ENCODE results near the gene DPYD.

Gene DPYD

GRCh38 chr1:97841338-97841737 lies 79.5 kb downstream of the DPYD start:
- no peak overlapping the region for H3K4me3 ChIP-seq (ENCODE audit: insufficient read length, low read depth)
- H3K4me1 ChIP-seq (ENCODE audit: insufficient read depth, insufficient read length) = no peaks in the 10 kb centered on the region
- H3K27me3 ChIP-seq (ENCODE audit: insufficient read depth, insufficient read length) = no peaks in the 10 kb centered on the region
- no peak overlapping the region for H3K9ac ChIP-seq (ENCODE audit: insufficient read length, low read depth)
- no peak for TF ChIP-seq YY1 (IDR thresholded peaks at IDR 0.05; ENCODE audit: insufficient read depth, insufficient read length)
- no peak for TF ChIP-seq ZNF274 (IDR thresholded peaks at IDR 0.05; ENCODE audit: low read depth, low read length)
- TF ChIP-seq SUZ12 (IDR thresholded peaks at IDR 0.05; ENCODE audit: extremely low read depth, insufficient read depth, insufficient read length) = no peak
- no peak for DNase-seq (ENCODE audit: low read depth, low spot score)
- H3K9me3 ChIP-seq (ENCODE audit: insufficient read depth, low read length) = peaks cover 14% of the 10 kb centered on the region; the same call in 1 of the 2 replicates
- H3K36me3 ChIP-seq (ENCODE audit: insufficient read depth, insufficient read length, low read length) = no peaks in the 10 kb centered on the region

DNA sequence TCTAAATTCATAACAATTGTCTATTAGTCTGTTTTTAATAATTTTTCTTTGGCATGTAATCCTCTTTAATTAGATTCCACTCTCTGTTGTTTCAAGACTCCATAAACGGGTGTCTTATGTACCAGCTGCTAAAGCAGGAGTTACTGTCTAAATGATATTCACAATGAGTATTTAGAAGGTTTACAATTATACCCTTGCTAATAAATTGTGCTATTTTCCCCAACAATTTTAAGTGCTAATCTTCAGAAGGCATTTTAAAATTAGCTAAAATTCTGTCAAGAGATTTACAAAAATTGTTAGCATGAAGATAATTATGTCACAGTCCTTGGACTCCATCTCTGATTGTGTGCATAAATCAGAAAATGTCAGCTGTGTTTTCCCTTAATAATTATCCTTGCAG lies 83.7 kb downstream of the DPYD start:
- H3K4me3 ChIP-seq (ENCODE audit: insufficient read length, low read depth) = no peak overlapping the region
- H3K36me3 ChIP-seq (ENCODE audit: insufficient read depth, insufficient read length, low read length) = no peaks in the 10 kb centered on the region
- no peak overlapping the region for H3K9ac ChIP-seq (ENCODE audit: insufficient read length, low read depth)
- TF ChIP-seq SUZ12 (IDR thresholded peaks at IDR 0.05; ENCODE audit: extremely low read depth, insufficient read depth, insufficient read length) (no peak), ZNF274 (IDR thresholded peaks at IDR 0.05; ENCODE audit: low read depth, low read length) (no peak), YY1 (IDR thresholded peaks at IDR 0.05; ENCODE audit: insufficient read depth, insufficient read length) (no peak)
- H3K27me3 ChIP-seq (ENCODE audit: insufficient read depth, insufficient read length) = no peaks in the 10 kb centered on the region
- H3K4me1 ChIP-seq (ENCODE audit: insufficient read depth, insufficient read length) = no peaks in the 10 kb centered on the region
- H3K9me3 ChIP-seq (ENCODE audit: insufficient read depth, low read length) = no peaks in the 10 kb centered on the region
- no peak for DNase-seq (ENCODE audit: low read depth, low spot score)

DNA sequence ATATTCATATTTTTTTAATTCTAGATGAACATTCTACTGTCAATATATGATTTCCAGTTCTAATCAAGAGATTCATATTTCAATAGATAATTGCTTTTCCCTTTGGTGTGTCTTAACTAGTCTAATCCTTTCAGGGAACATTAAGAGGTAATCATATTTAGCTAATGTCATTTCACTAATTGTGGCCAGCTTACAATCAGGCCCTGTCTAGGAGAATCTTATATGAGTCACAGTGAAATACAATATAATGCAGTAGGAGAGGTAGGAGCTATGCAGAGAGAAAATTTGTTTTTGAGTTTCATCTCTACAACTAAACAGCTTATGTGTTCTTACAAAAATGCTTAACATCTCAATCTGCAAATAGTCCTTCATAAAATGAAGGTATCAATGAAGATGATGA lies 85.9 kb downstream of the DPYD start:
- no peak for DNase-seq (ENCODE audit: low read depth, low spot score)
- Histone ChIP-seq H3K9me3 (ENCODE audit: insufficient read depth, low read length) (no peaks in the 10 kb centered on the region), H3K4me1 (ENCODE audit: insufficient read depth, insufficient read length) (no peaks in the 10 kb centered on the region), H3K36me3 (ENCODE audit: insufficient read depth, insufficient read length, low read length) (no peaks in the 10 kb centered on the region), H3K9ac (ENCODE audit: insufficient read length, low read depth) (no peak overlapping the region), H3K27me3 (ENCODE audit: insufficient read depth, insufficient read length) (no peaks in the 10 kb centered on the region), H3K4me3 (ENCODE audit: insufficient read length, low read depth) (no peak overlapping the region)
- TF ChIP-seq ZNF274 (IDR thresholded peaks at IDR 0.05; ENCODE audit: low read depth, low read length) (no peak), YY1 (IDR thresholded peaks at IDR 0.05; ENCODE audit: insufficient read depth, insufficient read length) (no peak), SUZ12 (IDR thresholded peaks at IDR 0.05; ENCODE audit: extremely low read depth, insufficient read depth, insufficient read length) (no peak)

DNA sequence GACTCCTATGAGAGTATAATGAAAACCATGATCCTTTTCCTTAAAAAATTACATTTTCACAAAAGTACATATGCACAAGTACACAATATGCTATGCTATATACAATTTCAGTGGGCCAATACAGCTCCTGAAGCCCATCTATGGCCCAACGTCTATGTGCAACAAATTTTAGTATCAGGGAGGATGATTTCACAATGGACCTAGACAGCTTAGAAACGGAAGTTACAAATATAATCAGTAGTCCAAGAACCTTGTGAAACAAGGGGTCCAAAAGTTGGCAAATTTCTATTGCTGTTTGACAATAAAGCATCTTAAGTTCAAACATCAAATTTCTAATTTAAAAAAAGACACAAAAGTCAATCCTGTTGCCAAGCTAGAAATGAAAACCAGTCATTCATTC lies 87.0 kb downstream of the DPYD start:
- no peak for TF ChIP-seq ZNF274 (IDR thresholded peaks at IDR 0.05; ENCODE audit: low read depth, low read length)
- TF ChIP-seq SUZ12 (IDR thresholded peaks at IDR 0.05; ENCODE audit: extremely low read depth, insufficient read depth, insufficient read length) = no peak
- TF ChIP-seq YY1 (IDR thresholded peaks at IDR 0.05; ENCODE audit: insufficient read depth, insufficient read length) = no peak
- no peaks in the 10 kb centered on the region for H3K4me1 ChIP-seq (ENCODE audit: insufficient read depth, insufficient read length)
- no peaks in the 10 kb centered on the region for H3K27me3 ChIP-seq (ENCODE audit: insufficient read depth, insufficient read length)
- no peaks in the 10 kb centered on the region for H3K36me3 ChIP-seq (ENCODE audit: insufficient read depth, insufficient read length, low read length)
- H3K9me3 ChIP-seq (ENCODE audit: insufficient read depth, low read length) = no peaks in the 10 kb centered on the region
- H3K4me3 ChIP-seq (ENCODE audit: insufficient read length, low read depth) = no peak overlapping the region
- no peak overlapping the region for H3K9ac ChIP-seq (ENCODE audit: insufficient read length, low read depth)
- no peak for DNase-seq (ENCODE audit: low read depth, low spot score)

GRCh38 chr1:97832481-97832880 lies 88.4 kb downstream of the DPYD start:
- H3K4me1 ChIP-seq (ENCODE audit: insufficient read depth, insufficient read length) = no peaks in the 10 kb centered on the region
- no peaks in the 10 kb centered on the region for H3K27me3 ChIP-seq (ENCODE audit: insufficient read depth, insufficient read length)
- H3K36me3 ChIP-seq (ENCODE audit: insufficient read depth, insufficient read length, low read length) = no peaks in the 10 kb centered on the region
- no peak for DNase-seq (ENCODE audit: low read depth, low spot score)
- H3K9ac ChIP-seq (ENCODE audit: insufficient read length, low read depth) = no peak overlapping the region
- no peaks in the 10 kb centered on the region for H3K9me3 ChIP-seq (ENCODE audit: insufficient read depth, low read length)
- no peak overlapping the region for H3K4me3 ChIP-seq (ENCODE audit: insufficient read length, low read depth)
- TF ChIP-seq YY1 (IDR thresholded peaks at IDR 0.05; ENCODE audit: insufficient read depth, insufficient read length) (no peak), SUZ12 (IDR thresholded peaks at IDR 0.05; ENCODE audit: extremely low read depth, insufficient read depth, insufficient read length) (no peak), ZNF274 (IDR thresholded peaks at IDR 0.05; ENCODE audit: low read depth, low read length) (no peak)

GRCh38 chr1:97827887-97828286 lies 92.9 kb downstream of the DPYD start:
- H3K4me3 ChIP-seq (ENCODE audit: insufficient read length, low read depth) = no peak overlapping the region
- H3K27me3 ChIP-seq (ENCODE audit: insufficient read depth, insufficient read length) = no peaks in the 10 kb centered on the region
- DNase-seq (ENCODE audit: low read depth, low spot score) = no peak
- no peaks in the 10 kb centered on the region for H3K9me3 ChIP-seq (ENCODE audit: insufficient read depth, low read length)
- no peaks in the 10 kb centered on the region for H3K36me3 ChIP-seq (ENCODE audit: insufficient read depth, insufficient read length, low read length)
- no peak for TF ChIP-seq ZNF274 (IDR thresholded peaks at IDR 0.05; ENCODE audit: low read depth, low read length)
- TF ChIP-seq SUZ12 (IDR thresholded peaks at IDR 0.05; ENCODE audit: extremely low read depth, insufficient read depth, insufficient read length) = no peak
- TF ChIP-seq YY1 (IDR thresholded peaks at IDR 0.05; ENCODE audit: insufficient read depth, insufficient read length) = no peak
- no peaks in the 10 kb centered on the region for H3K4me1 ChIP-seq (ENCODE audit: insufficient read depth, insufficient read length)
- H3K9ac ChIP-seq (ENCODE audit: insufficient read length, low read depth) = no peak overlapping the region

DNA sequence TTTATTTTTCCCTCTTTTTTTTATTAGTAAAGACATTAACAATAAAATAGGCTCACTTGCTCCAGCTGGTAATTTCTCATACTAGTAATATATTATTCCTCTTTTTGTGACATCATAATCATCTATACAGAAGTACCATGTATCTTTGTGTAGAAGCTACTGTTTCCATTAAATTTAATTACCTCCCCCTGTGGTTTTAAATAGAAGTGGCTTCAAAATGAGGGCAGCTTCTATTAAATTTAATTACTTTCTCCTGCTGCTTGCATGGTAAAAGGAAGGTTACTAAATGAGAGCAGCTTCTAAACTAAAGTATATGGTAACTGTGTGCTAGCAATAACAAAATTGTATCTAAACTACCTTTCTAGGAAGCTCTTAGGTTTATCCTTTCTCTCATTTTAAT lies 94.0 kb downstream of the DPYD start:
- Histone ChIP-seq H3K36me3 (ENCODE audit: insufficient read depth, insufficient read length, low read length) (no peaks in the 10 kb centered on the region), H3K9ac (ENCODE audit: insufficient read length, low read depth) (no peak overlapping the region), H3K4me3 (ENCODE audit: insufficient read length, low read depth) (no peak overlapping the region), H3K9me3 (ENCODE audit: insufficient read depth, low read length) (no peaks in the 10 kb centered on the region), H3K27me3 (ENCODE audit: insufficient read depth, insufficient read length) (no peaks in the 10 kb centered on the region), H3K4me1 (ENCODE audit: insufficient read depth, insufficient read length) (no peaks in the 10 kb centered on the region)
- TF ChIP-seq ZNF274 (IDR thresholded peaks at IDR 0.05; ENCODE audit: low read depth, low read length) (no peak), YY1 (IDR thresholded peaks at IDR 0.05; ENCODE audit: insufficient read depth, insufficient read length) (no peak), SUZ12 (IDR thresholded peaks at IDR 0.05; ENCODE audit: extremely low read depth, insufficient read depth, insufficient read length) (no peak)
- no peak for DNase-seq (ENCODE audit: low read depth, low spot score)

GRCh38 chr1:97824624-97825023 lies 96.2 kb downstream of the DPYD start:
- H3K9me3 ChIP-seq (ENCODE audit: insufficient read depth, low read length) = no peaks in the 10 kb centered on the region
- no peaks in the 10 kb centered on the region for H3K27me3 ChIP-seq (ENCODE audit: insufficient read depth, insufficient read length)
- no peak overlapping the region for H3K9ac ChIP-seq (ENCODE audit: insufficient read length, low read depth)
- no peak for DNase-seq (ENCODE audit: low read depth, low spot score)
- H3K4me3 ChIP-seq (ENCODE audit: insufficient read length, low read depth) = no peak overlapping the region
- H3K4me1 ChIP-seq (ENCODE audit: insufficient read depth, insufficient read length) = no peaks in the 10 kb centered on the region
- no peaks in the 10 kb centered on the region for H3K36me3 ChIP-seq (ENCODE audit: insufficient read depth, insufficient read length, low read length)
- no peak for TF ChIP-seq SUZ12 (IDR thresholded peaks at IDR 0.05; ENCODE audit: extremely low read depth, insufficient read depth, insufficient read length)
- TF ChIP-seq ZNF274 (IDR thresholded peaks at IDR 0.05; ENCODE audit: low read depth, low read length) = no peak
- no peak for TF ChIP-seq YY1 (IDR thresholded peaks at IDR 0.05; ENCODE audit: insufficient read depth, insufficient read length)
